HK-2 (cell line): ENCODE results near the gene ZNF618.

ENCODE experiments used
- DNase-seq: peaks from one replicate; pipeline ENCODE4 v3.0.0-alpha.2; 2018; ENCODE audit not compliant: unreplicated experiment

The ZNF618 gene

DNA sequence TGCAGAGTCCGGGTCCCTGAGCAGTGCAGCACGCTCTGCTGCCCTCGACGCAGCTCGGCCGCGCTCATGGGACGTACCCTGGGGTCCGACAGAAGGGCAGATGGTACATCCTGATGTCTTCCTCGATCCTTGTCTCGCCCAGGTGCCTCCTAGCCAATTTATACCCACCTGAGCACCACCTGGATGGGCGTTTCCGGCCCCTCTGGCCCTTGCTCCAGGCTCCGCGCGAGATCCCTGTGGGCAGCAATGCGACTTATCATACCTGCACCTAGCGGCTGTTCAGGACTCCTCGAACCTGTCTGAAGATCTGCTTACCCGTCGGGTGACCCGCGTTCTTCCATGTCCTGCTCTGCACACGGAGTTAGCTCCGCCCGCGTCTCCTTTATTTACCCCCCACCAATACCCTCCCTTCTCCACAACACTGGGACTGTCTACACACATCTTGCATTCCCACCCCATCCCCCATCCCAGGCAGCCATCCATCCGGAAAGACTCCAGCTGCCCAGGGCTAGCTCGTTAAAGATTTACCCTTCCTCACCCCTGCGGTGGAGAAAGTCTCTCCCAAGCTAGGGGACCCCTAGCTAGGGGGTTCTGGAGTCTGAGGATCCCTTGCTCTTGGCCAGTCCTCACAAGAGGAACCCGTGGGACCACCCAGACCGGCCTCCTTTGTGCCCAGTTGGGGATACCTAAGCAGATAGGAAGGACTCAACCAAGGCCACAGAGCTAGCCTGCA is 223.0 kb downstream of the ZNF618 start, which contains the start of gene KIF12:
Gene KIF12 (minus strand): TSS at position 357 of the 733 bp plus-strand sequence. CDS start 16 bp downstream, at position 341.
- DNase-seq, result peak; percentile 88

GRCh38 chr9:114099669-114100270 is 223.7 kb downstream of the ZNF618 start:
- no peak for DNase-seq

GRCh38 chr9:114100536-114100935 is 224.4 kb downstream of the ZNF618 start:
- DNase-seq, result no peak

- DNase-seq, result no peak
These were observed 226.4 kb downstream of the ZNF618 start for GRCh38 chr9:114102484-114102883.

DNA sequence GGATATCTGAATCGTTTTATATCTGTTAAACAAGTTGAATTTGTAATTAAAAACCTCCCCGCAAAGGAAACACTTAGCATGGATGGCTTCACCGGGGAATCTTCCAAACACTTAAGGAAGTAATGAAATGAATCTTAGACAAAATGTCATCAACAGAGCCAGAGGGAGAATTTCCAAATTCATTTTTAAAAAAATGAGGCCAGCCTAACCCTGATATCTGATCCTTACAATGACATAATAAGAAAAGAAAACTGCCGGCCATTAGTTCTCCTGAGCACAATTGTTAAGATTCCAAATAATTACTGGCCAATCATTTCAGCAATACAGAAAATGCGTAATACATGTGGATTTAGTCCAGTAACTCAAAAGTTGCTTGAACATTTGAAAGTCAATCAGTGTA is 229.1 kb downstream of the ZNF618 start:
- no peak for DNase-seq
